Esophagus mucosa (tissue), 1 donor: ENCODE measurements around the gene CDC37L1. TPM values are rescaled to one million over a fixed set of nuclear protein-coding genes. Genes with fewer than 3 reads are reported as not detected.

Source experiments
- ATAC-seq: fragments of 200-7000 bp; cut with Tn5 transposase; one replicate; pipeline ENCODE4 v1.9.1; 2020
- total RNA-seq: library from RNA; stranded (reverse); gene quantifications from one replicate; pipeline ENCODE4 v1.2.4, GENCODE V29; 2023
- donor health status: DM: yes; HTN: yes; CAD: no.

The CDC37L1 gene
- total RNA-seq, 1 donor from 2014 or later, result 9.3 TPM

GRCh38 chr9:4756420-4756819 lies 77.1 kb downstream of the CDC37L1 start:
- ATAC-seq, result no peak

Other genes with a start within 250 kb of the CDC37L1 start
- 1.4 TPM for gene SLC1A1, start 189.1 kb upstream of the CDC37L1 start, total RNA-seq
- 6.1 TPM for gene PLPP6, start 17.3 kb upstream of the CDC37L1 start, total RNA-seq
- 3.1 TPM for gene SPATA6L, start 13.1 kb upstream of the CDC37L1 start, total RNA-seq
- 65.6 TPM for gene AK3, start 61.6 kb downstream of the CDC37L1 start, total RNA-seq
- 13.9 TPM for gene RCL1, start 113.4 kb downstream of the CDC37L1 start, total RNA-seq